HCT116 (cell line): ENCODE measurements around the gene PLEKHG1. TPM values are rescaled to one million over a fixed set of nuclear protein-coding genes. Genes with fewer than 3 reads are reported as not detected.

Experiments
- ATAC-seq: fragments of 200-7000 bp; cut with Tn5 transposase; 2 replicates; pipeline ENCODE4 v1.9.1; 2020; ENCODE audit warnings: mild to moderate bottlenecking, moderate library complexity
- BruUV-seq: library from RNA; stranded (reverse); fragments of 400-500 nt; replicated peaks from 2 replicates; lab custom pipeline; 2021; lab: Mats Ljungman, UMichigan
- CTCF ChIA-PET: fragments of 300-600 bp; sonication (Branson Sonifier 250); formaldehyde crosslinking; loops from one replicate; lab custom pipeline; 2021; ENCODE audit warnings: antibody characterized with exemption; lab: Charles Lee
- POLR2A ChIA-PET: fragments of 300-600, 350-600 bp; sonication (Branson Sonifier 250); formaldehyde crosslinking; loops from one replicate; lab custom pipeline; 2021; ENCODE audit warnings: antibody characterized with exemption; lab: Charles Lee
- RAD21 ChIA-PET, 2 experiments: fragments of 300-600 bp; sonication (Branson Sonifier 250); formaldehyde crosslinking; loops; one replicate each; lab custom pipeline; 2023; ENCODE audit warnings: low total read pairs in 2 of 2; ENCODE audit not compliant: uncharacterized antibody in 2 of 2, unreplicated experiment in 2 of 2, low non-redundant PET in 1 of 2; lab: Charles Lee
- DNase-seq: peaks from one replicate; pipeline ENCODE4 v3.0.0-alpha.2; 2010; ENCODE audit warnings: low read depth, low spot score
- H2AFZ ChIP-seq: fragments of 200-600 bp; shearing (Covaris generic), sonication (generic); 2 replicates; pipeline ENCODE4 v1.6.1; 2017; ENCODE audit warnings: low read depth, mixed run types, mixed read lengths, antibody characterized with exemption, low read length; ENCODE audit not compliant: poor library complexity, severe bottlenecking
- H3K27ac ChIP-seq: 2 replicates; pipeline ENCODE4 v1.5.1; 2012; ENCODE audit warnings: low read depth, low read length
- H3K27me3 ChIP-seq: fragments of 200-600 bp; sonication (generic); 2 replicates; pipeline ENCODE4 v1.6.1; 2016; ENCODE audit warnings: mixed run types, low read length, mixed read lengths; ENCODE audit not compliant: insufficient read depth
- H3K36me3 ChIP-seq, 2 experiments: fragments of 200-500 bp in 1 of 2; fragments of 200-600 bp in 1 of 2; sonication (Bioruptor generic) in 1 of 2; sonication (generic) in 1 of 2; 2 replicates each; pipeline versions ENCODE4 v1.5.1 to v1.6.1; 2014 to 2016; ENCODE audit warnings: low read length in 2 of 2, inconsistent platforms in 1 of 2, mixed read lengths in 1 of 2, mixed run types in 1 of 2; ENCODE audit not compliant: insufficient read depth in 2 of 2, control insufficient read depth in 1 of 2
- H3K4me1 ChIP-seq, 2 experiments: fragments of 200-600 bp in 1 of 2; sonication (generic) in 1 of 2; 2 replicates each; pipeline versions ENCODE4 v1.5.1 to v1.6.1; 2012 to 2017; ENCODE audit warnings: low read length in 2 of 2, inconsistent platforms in 1 of 2, mild to moderate bottlenecking in 1 of 2, mixed read lengths in 1 of 2, mixed run types in 1 of 2, moderate library complexity in 1 of 2; ENCODE audit not compliant: insufficient read depth in 2 of 2, control insufficient read depth in 1 of 2
- H3K4me2 ChIP-seq: fragments of 200-600 bp; sonication (generic); 2 replicates; pipeline ENCODE4 v1.6.1; 2017; ENCODE audit warnings: mixed run types, low read length, mixed read lengths
- H3K4me3 ChIP-seq, 2 experiments: fragments of 200-600 bp in 1 of 2; sonication (generic) in 1 of 2; replicated peaks in 1 of 2; 2 replicates each; pipeline ENCODE4 v1.5.1; 2011 to 2016; ENCODE audit warnings: low read length in 2 of 2, control low read depth in 1 of 2, low read depth in 1 of 2, mild to moderate bottlenecking in 1 of 2, mixed read lengths in 1 of 2, mixed run types in 1 of 2
- H3K79me2 ChIP-seq: fragments of 200-600 bp; sonication (generic); 2 replicates; pipeline ENCODE4 v1.6.1; 2017; ENCODE audit warnings: mild to moderate bottlenecking, mixed run types, low read length, moderate library complexity, mixed read lengths; ENCODE audit not compliant: insufficient read depth
- H3K9ac ChIP-seq: fragments of 200-600 bp; sonication (generic); 2 replicates; pipeline ENCODE4 v1.6.1; 2016; ENCODE audit warnings: low read length, mixed read lengths
- H3K9me2 ChIP-seq: fragments of 200-600 bp; sonication (generic), shearing (Covaris generic); 2 replicates; pipeline ENCODE4 v1.6.1; 2017; ENCODE audit warnings: mixed run types, mild to moderate bottlenecking, moderate library complexity; ENCODE audit not compliant: insufficient read depth
- H3K9me3 ChIP-seq, 2 experiments: fragments of 200-500 bp in 1 of 2; fragments of 200-600 bp in 1 of 2; sonication (Bioruptor generic) in 1 of 2; sonication (generic) in 1 of 2; 2 replicates each; pipeline ENCODE4 v1.6.1; 2014 to 2017; ENCODE audit warnings: low read length in 2 of 2, mixed read lengths in 2 of 2, inconsistent platforms in 1 of 2, low read depth in 1 of 2, mild to moderate bottlenecking in 1 of 2, mixed run types in 1 of 2, moderate library complexity in 1 of 2; ENCODE audit not compliant: control insufficient read depth in 1 of 2, insufficient read depth in 1 of 2
- H4K20me1 ChIP-seq: fragments of 200-600 bp; sonication (generic), shearing (Covaris generic); 2 replicates; pipeline ENCODE4 v1.6.1; 2017; ENCODE audit warnings: mixed run types, mild to moderate bottlenecking, moderate library complexity; ENCODE audit not compliant: insufficient read depth
- CBX3 ChIP-seq: IDR thresholded peaks from 2 replicates; pipeline ENCODE4 v1.6.1; 2012; ENCODE audit warnings: low read depth
- EZH2 ChIP-seq: fragments of 200-600 bp; sonication (generic); IDR thresholded peaks from 2 replicates; pipeline ENCODE4 v1.6.1; 2017; ENCODE audit warnings: antibody characterized with exemption, mixed run types
- EZH2phosphoT487 ChIP-seq: fragments of 200-600 bp; IDR thresholded peaks from 2 replicates; pipeline ENCODE4 v1.6.1; 2018; ENCODE audit warnings: antibody characterized with exemption, borderline replicate concordance
- FOSL1 ChIP-seq: IDR thresholded peaks from 2 replicates; pipeline ENCODE4 v1.6.1; 2012; ENCODE audit warnings: low read depth
- JUND ChIP-seq: IDR thresholded peaks from 2 replicates; pipeline ENCODE4 v1.6.1; 2012
- MAX ChIP-seq: IDR thresholded peaks from 2 replicates; pipeline ENCODE4 v1.6.1; 2012
- POLR2A ChIP-seq: IDR thresholded peaks from 2 replicates; pipeline ENCODE4 v1.7.0; 2011; ENCODE audit warnings: borderline replicate concordance; ENCODE audit not compliant: insufficient read depth, insufficient read length; ENCODE audit errors: extremely low read depth
- POLR2AphosphoS5 ChIP-seq: IDR thresholded peaks from 2 replicates; pipeline ENCODE4 v1.6.1; 2011; ENCODE audit warnings: mild to moderate bottlenecking, low read depth, low read length, moderate library complexity
- SP1 ChIP-seq: IDR thresholded peaks from 2 replicates; pipeline ENCODE4 v1.6.1; 2012; ENCODE audit warnings: low read depth
- SRF ChIP-seq: IDR thresholded peaks from 2 replicates; pipeline ENCODE4 v1.6.1; 2012; ENCODE audit warnings: low read depth
- YY1 ChIP-seq: IDR thresholded peaks from 2 replicates; pipeline ENCODE4 v1.6.1; 2011; ENCODE audit warnings: low read length, low read depth, moderate library complexity, mild to moderate bottlenecking; ENCODE audit not compliant: insufficient replicate concordance; ENCODE audit errors: extremely low read depth
- ZFX ChIP-seq: fragments of 450-650 bp; IDR thresholded peaks from 2 replicates; pipeline ENCODE4 v1.6.1; 2017
- ZNF274 ChIP-seq: fragments of 200-500 bp; sonication (Bioruptor generic); IDR thresholded peaks from 2 replicates; pipeline ENCODE4 v1.6.1; 2014; ENCODE audit warnings: mild to moderate bottlenecking, low read depth, low read length, inconsistent platforms
- intact Hi-C: fragments of 100-400 bp; cut with micrococcal nuclease; formaldehyde crosslinking; loops from 2 replicates; pipeline ENCODE4 v1.10.0; 2022
- total RNA-seq: library from RNA; stranded (reverse); gene quantifications from one replicate; pipeline ENCODE4 v1.2.1, GENCODE V29; 2021; ENCODE audit not compliant: unreplicated experiment
- TF ChIP-seq, protein P1 (sequence below): IDR thresholded peaks from 2 replicates; pipeline ENCODE4 v1.6.1; 2011; ENCODE audit warnings: mild to moderate bottlenecking, low read length, moderate library complexity; ENCODE audit not compliant: insufficient replicate concordance; ENCODE audit errors: extremely low read depth
- TF ChIP-seq, protein P2 (sequence below), 3 experiments: fragments of 200-600 bp in 1 of 3; sonication (generic) in 1 of 3; IDR thresholded peaks in 2 of 3; conservative IDR thresholded peaks in 1 of 3; 2 replicates each; pipeline ENCODE4 v1.5.1; 2012 to 2017; ENCODE audit warnings: low read depth in 2 of 3, low read length in 2 of 3, antibody characterized with exemption in 1 of 3, borderline replicate concordance in 1 of 3, control low read depth in 1 of 3, mild to moderate bottlenecking in 1 of 3, mixed read lengths in 1 of 3, mixed run types in 1 of 3, moderate library complexity in 1 of 3; ENCODE audit not compliant: insufficient read depth in 1 of 3

Gene PLEKHG1
- total RNA-seq, 1 experiment from 2014 or later = 10.4 TPM

GRCh38 chr6:150586850-150587359, 12.8 kb upstream of the PLEKHG1 start:
- H3K27me3 ChIP-seq = no peaks in the 10 kb centered on the region
- H3K9me3 ChIP-seq = no peaks in the 10 kb centered on the region
- intact Hi-C loops = no loop called here
- no peaks in the 10 kb centered on the region for H3K9me2 ChIP-seq
- no peak overlapping the region for H3K4me2 ChIP-seq
- no TSS peak for BruUV-seq
- no peaks in the 10 kb centered on the region for H3K36me3 ChIP-seq
- no peak overlapping the region for H3K4me3 ChIP-seq
- ATAC-seq (no peak), DNase-seq (no peak)
- H3K4me1 ChIP-seq = peaks cover 0 to 5% of the 10 kb centered on the region in 2 experiments; a peak in 1 of 4 replicates
- no peak overlapping the region for H3K9ac ChIP-seq
- RAD21 ChIA-PET = no interaction called here
- POLR2A ChIA-PET = interaction anchor here (0.8 kb wide), 1 partner anchor 14 kb away, joined by 3 read pairs; no protein-coding TSS in a partner anchor
- CTCF ChIA-PET = no interaction called here
- no peak overlapping the region for H2AFZ ChIP-seq
- TF ChIP-seq EZH2 (no peak), EZH2phosphoT487 (no peak), JUND (no peak), YY1 (no peak), CBX3 (no peak), POLR2A (no peak), SRF (no peak), ZNF274 (no peak), POLR2AphosphoS5 (no peak), SP1 (no peak), MAX (no peak), FOSL1 (no peak), ZFX (no peak)
- TF ChIP-seq, protein P1, sequence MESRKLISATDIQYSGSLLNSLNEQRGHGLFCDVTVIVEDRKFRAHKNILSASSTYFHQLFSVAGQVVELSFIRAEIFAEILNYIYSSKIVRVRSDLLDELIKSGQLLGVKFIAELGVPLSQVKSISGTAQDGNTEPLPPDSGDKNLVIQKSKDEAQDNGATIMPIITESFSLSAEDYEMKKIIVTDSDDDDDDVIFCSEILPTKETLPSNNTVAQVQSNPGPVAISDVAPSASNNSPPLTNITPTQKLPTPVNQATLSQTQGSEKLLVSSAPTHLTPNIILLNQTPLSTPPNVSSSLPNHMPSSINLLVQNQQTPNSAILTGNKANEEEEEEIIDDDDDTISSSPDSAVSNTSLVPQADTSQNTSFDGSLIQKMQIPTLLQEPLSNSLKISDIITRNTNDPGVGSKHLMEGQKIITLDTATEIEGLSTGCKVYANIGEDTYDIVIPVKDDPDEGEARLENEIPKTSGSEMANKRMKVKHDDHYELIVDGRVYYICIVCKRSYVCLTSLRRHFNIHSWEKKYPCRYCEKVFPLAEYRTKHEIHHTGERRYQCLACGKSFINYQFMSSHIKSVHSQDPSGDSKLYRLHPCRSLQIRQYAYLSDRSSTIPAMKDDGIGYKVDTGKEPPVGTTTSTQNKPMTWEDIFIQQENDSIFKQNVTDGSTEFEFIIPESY = no peak
- TF ChIP-seq, protein P2, sequence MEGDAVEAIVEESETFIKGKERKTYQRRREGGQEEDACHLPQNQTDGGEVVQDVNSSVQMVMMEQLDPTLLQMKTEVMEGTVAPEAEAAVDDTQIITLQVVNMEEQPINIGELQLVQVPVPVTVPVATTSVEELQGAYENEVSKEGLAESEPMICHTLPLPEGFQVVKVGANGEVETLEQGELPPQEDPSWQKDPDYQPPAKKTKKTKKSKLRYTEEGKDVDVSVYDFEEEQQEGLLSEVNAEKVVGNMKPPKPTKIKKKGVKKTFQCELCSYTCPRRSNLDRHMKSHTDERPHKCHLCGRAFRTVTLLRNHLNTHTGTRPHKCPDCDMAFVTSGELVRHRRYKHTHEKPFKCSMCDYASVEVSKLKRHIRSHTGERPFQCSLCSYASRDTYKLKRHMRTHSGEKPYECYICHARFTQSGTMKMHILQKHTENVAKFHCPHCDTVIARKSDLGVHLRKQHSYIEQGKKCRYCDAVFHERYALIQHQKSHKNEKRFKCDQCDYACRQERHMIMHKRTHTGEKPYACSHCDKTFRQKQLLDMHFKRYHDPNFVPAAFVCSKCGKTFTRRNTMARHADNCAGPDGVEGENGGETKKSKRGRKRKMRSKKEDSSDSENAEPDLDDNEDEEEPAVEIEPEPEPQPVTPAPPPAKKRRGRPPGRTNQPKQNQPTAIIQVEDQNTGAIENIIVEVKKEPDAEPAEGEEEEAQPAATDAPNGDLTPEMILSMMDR (IDR thresholded peaks at IDR 0.05 in 2 of 3, conservative IDR thresholded peaks at IDR 0.05 in 1 of 3; ENCODE audit: borderline replicate concordance in 1 of 3, insufficient read depth in 1 of 3, low read depth in 2 of 3, low read length in 2 of 3) = no peak
- H4K20me1 ChIP-seq = no peaks in the 10 kb centered on the region
- no peaks in the 10 kb centered on the region for H3K79me2 ChIP-seq
- no peak overlapping the region for H3K27ac ChIP-seq
